ENCODE results near the gene SH3TC1. TPM values are rescaled to one million over a fixed set of nuclear protein-coding genes. Genes with fewer than 3 reads are reported as not detected.

Gene SH3TC1
- total RNA-seq, 1 donor from 2014 or later = 12.5 TPM

- Mint-ChIP-seq H3K36me3 (ENCODE audit: insufficient read depth) (no peaks in the 10 kb centered on the region), H3K9me3 (ENCODE audit: low read depth) (no peaks in the 10 kb centered on the region), H3K27me3 (no peaks in the 10 kb centered on the region), H3K4me1 (ENCODE audit: low read depth) (peaks cover 28% of the 10 kb centered on the region), H3K4me3 (ENCODE audit: low read depth) (no peak overlapping the region), H3K27ac (no peak overlapping the region)
- no peak for TF ChIP-seq CTCF (IDR thresholded peaks at IDR 0.05; ENCODE audit: unreplicated experiment)
- DNase-seq (ENCODE audit: low spot score, unreplicated experiment) = no peak
Measured at GRCh38 chr4:8200302-8200975, 1.3 kb downstream of the SH3TC1 start.

GRCh38 chr4:8201321-8201781, 2.3 kb downstream of the SH3TC1 start:
- Mint-ChIP-seq H3K4me1 (ENCODE audit: low read depth) (peaks cover 28% of the 10 kb centered on the region), H3K4me3 (ENCODE audit: low read depth) (no peak overlapping the region), H3K27ac (peak overlapping the region; percentile 92), H3K9me3 (ENCODE audit: low read depth) (no peaks in the 10 kb centered on the region), H3K36me3 (ENCODE audit: insufficient read depth) (no peaks in the 10 kb centered on the region), H3K27me3 (no peaks in the 10 kb centered on the region)
- no peak for TF ChIP-seq CTCF (IDR thresholded peaks at IDR 0.05; ENCODE audit: unreplicated experiment)
- no peak for DNase-seq (ENCODE audit: low spot score, unreplicated experiment)

GRCh38 chr4:8202108-8203051, 3.3 kb downstream of the SH3TC1 start:
- H3K27me3 Mint-ChIP-seq = no peaks in the 10 kb centered on the region
- no peak overlapping the region for H3K27ac Mint-ChIP-seq
- no peaks in the 10 kb centered on the region for H3K9me3 Mint-ChIP-seq (ENCODE audit: low read depth)
- no peak for DNase-seq (ENCODE audit: low spot score, unreplicated experiment)
- H3K4me3 Mint-ChIP-seq (ENCODE audit: low read depth) = no peak overlapping the region
- no peaks in the 10 kb centered on the region for H3K36me3 Mint-ChIP-seq (ENCODE audit: insufficient read depth)
- no peak for TF ChIP-seq CTCF (IDR thresholded peaks at IDR 0.05; ENCODE audit: unreplicated experiment)
- peaks cover 28% of the 10 kb centered on the region for H3K4me1 Mint-ChIP-seq (ENCODE audit: low read depth)

GRCh38 chr4:8203052-8203401, 3.9 kb downstream of the SH3TC1 start:
- no peak overlapping the region for H3K27ac Mint-ChIP-seq
- no peak for TF ChIP-seq CTCF (IDR thresholded peaks at IDR 0.05; ENCODE audit: unreplicated experiment)
- DNase-seq (ENCODE audit: low spot score, unreplicated experiment) = no peak
- H3K36me3 Mint-ChIP-seq (ENCODE audit: insufficient read depth) = no peaks in the 10 kb centered on the region
- peaks cover 28% of the 10 kb centered on the region for H3K4me1 Mint-ChIP-seq (ENCODE audit: low read depth)
- H3K27me3 Mint-ChIP-seq = no peaks in the 10 kb centered on the region
- no peak overlapping the region for H3K4me3 Mint-ChIP-seq (ENCODE audit: low read depth)
- H3K9me3 Mint-ChIP-seq (ENCODE audit: low read depth) = no peaks in the 10 kb centered on the region

- no peaks in the 10 kb centered on the region for H3K9me3 Mint-ChIP-seq (ENCODE audit: low read depth)
- no peaks in the 10 kb centered on the region for H3K27me3 Mint-ChIP-seq
- no peaks in the 10 kb centered on the region for H3K36me3 Mint-ChIP-seq (ENCODE audit: insufficient read depth)
- no peak for TF ChIP-seq CTCF (IDR thresholded peaks at IDR 0.05; ENCODE audit: unreplicated experiment)
- H3K4me1 Mint-ChIP-seq (ENCODE audit: low read depth) = peaks cover 21% of the 10 kb centered on the region
- H3K4me3 Mint-ChIP-seq (ENCODE audit: low read depth) = no peak overlapping the region
- DNase-seq (ENCODE audit: low spot score, unreplicated experiment) = no peak
- H3K27ac Mint-ChIP-seq = peak overlapping the region; percentile 41
Measured at GRCh38 chr4:8203817-8204216, 4.7 kb downstream of the SH3TC1 start.
